Measurements from ENCODE around the gene ABHD1.

DNA sequence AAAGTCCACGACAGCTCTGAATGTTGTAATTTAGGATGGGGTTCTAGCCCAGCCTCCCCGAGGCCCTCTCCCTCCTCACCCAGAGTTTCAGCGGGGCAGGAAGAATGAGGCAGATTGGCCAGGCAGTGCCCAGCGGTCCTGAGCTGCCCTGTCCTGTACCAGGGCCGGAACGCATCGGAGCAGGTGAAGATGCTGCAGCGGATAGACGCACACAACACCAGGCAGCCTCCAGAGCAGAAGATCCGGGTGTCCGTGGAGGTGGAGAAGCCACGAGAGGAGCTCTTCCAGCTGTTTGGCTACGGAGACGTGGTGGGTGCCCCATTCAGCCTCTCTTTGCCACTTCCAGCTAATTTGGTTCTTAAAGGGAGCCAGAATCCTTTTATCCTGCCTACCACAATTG, 26.3 kb upstream of the ABHD1 start:
- TF ChIP-seq, protein P1, sequence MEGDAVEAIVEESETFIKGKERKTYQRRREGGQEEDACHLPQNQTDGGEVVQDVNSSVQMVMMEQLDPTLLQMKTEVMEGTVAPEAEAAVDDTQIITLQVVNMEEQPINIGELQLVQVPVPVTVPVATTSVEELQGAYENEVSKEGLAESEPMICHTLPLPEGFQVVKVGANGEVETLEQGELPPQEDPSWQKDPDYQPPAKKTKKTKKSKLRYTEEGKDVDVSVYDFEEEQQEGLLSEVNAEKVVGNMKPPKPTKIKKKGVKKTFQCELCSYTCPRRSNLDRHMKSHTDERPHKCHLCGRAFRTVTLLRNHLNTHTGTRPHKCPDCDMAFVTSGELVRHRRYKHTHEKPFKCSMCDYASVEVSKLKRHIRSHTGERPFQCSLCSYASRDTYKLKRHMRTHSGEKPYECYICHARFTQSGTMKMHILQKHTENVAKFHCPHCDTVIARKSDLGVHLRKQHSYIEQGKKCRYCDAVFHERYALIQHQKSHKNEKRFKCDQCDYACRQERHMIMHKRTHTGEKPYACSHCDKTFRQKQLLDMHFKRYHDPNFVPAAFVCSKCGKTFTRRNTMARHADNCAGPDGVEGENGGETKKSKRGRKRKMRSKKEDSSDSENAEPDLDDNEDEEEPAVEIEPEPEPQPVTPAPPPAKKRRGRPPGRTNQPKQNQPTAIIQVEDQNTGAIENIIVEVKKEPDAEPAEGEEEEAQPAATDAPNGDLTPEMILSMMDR (IDR thresholded peaks at IDR 0.05; ENCODE audit: poor library complexity, severe bottlenecking) = no peak
- TF ChIP-seq, protein P2, sequence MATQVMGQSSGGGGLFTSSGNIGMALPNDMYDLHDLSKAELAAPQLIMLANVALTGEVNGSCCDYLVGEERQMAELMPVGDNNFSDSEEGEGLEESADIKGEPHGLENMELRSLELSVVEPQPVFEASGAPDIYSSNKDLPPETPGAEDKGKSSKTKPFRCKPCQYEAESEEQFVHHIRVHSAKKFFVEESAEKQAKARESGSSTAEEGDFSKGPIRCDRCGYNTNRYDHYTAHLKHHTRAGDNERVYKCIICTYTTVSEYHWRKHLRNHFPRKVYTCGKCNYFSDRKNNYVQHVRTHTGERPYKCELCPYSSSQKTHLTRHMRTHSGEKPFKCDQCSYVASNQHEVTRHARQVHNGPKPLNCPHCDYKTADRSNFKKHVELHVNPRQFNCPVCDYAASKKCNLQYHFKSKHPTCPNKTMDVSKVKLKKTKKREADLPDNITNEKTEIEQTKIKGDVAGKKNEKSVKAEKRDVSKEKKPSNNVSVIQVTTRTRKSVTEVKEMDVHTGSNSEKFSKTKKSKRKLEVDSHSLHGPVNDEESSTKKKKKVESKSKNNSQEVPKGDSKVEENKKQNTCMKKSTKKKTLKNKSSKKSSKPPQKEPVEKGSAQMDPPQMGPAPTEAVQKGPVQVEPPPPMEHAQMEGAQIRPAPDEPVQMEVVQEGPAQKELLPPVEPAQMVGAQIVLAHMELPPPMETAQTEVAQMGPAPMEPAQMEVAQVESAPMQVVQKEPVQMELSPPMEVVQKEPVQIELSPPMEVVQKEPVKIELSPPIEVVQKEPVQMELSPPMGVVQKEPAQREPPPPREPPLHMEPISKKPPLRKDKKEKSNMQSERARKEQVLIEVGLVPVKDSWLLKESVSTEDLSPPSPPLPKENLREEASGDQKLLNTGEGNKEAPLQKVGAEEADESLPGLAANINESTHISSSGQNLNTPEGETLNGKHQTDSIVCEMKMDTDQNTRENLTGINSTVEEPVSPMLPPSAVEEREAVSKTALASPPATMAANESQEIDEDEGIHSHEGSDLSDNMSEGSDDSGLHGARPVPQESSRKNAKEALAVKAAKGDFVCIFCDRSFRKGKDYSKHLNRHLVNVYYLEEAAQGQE (IDR thresholded peaks at IDR 0.05; ENCODE audit: borderline replicate concordance) = no peak
- TF ChIP-seq EP300 (conservative IDR thresholded peaks at IDR 0.05; ENCODE audit: poor library complexity, severe bottlenecking) (no peak), RAD21 (conservative IDR thresholded peaks at IDR 0.05) (no peak)

Data from neural cell (in vitro differentiated cells).